ENCODE measurements around the gene QSOX2. TPM values are rescaled to one million over a fixed set of nuclear protein-coding genes. Genes with fewer than 3 reads are reported as not detected.
A peak's percentile ranks its signal among the peaks of the same experiment; 100 is the strongest.

Gene QSOX2
- total RNA-seq, 6 donors from 2014 or later, result 6.9 to 14.8 (median 10.1) TPM

- Histone ChIP-seq H3K4me3 (no peak overlapping the region), H3K27ac (no peak overlapping the region), H3K27me3 (no peaks in the 10 kb centered on the region), H3K4me1 (no peaks in the 10 kb centered on the region), H3K9me3 (no peaks in the 10 kb centered on the region), H3K36me3 (no peaks in the 10 kb centered on the region)
- ATAC-seq (ENCODE audit: low FRiP score in 2 of 2), result no peak
- TF ChIP-seq EP300 (IDR thresholded peaks at IDR 0.05) (no peak), POLR2A (IDR thresholded peaks at IDR 0.05) (no peak), POLR2AphosphoS5 (IDR thresholded peaks at IDR 0.05) (no peak)
- TF ChIP-seq, protein P1, sequence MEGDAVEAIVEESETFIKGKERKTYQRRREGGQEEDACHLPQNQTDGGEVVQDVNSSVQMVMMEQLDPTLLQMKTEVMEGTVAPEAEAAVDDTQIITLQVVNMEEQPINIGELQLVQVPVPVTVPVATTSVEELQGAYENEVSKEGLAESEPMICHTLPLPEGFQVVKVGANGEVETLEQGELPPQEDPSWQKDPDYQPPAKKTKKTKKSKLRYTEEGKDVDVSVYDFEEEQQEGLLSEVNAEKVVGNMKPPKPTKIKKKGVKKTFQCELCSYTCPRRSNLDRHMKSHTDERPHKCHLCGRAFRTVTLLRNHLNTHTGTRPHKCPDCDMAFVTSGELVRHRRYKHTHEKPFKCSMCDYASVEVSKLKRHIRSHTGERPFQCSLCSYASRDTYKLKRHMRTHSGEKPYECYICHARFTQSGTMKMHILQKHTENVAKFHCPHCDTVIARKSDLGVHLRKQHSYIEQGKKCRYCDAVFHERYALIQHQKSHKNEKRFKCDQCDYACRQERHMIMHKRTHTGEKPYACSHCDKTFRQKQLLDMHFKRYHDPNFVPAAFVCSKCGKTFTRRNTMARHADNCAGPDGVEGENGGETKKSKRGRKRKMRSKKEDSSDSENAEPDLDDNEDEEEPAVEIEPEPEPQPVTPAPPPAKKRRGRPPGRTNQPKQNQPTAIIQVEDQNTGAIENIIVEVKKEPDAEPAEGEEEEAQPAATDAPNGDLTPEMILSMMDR (IDR thresholded peaks at IDR 0.05), result no peak
- 93% methylated on average over 6 to 19 of the region's 30 CpGs for WGBS, 2 donors
- peak in 1 of 2 donors; percentile 76 for DNase-seq
These were observed 44.3 kb upstream of the QSOX2 start for GRCh38 chr9:136289651-136290507.

DNA sequence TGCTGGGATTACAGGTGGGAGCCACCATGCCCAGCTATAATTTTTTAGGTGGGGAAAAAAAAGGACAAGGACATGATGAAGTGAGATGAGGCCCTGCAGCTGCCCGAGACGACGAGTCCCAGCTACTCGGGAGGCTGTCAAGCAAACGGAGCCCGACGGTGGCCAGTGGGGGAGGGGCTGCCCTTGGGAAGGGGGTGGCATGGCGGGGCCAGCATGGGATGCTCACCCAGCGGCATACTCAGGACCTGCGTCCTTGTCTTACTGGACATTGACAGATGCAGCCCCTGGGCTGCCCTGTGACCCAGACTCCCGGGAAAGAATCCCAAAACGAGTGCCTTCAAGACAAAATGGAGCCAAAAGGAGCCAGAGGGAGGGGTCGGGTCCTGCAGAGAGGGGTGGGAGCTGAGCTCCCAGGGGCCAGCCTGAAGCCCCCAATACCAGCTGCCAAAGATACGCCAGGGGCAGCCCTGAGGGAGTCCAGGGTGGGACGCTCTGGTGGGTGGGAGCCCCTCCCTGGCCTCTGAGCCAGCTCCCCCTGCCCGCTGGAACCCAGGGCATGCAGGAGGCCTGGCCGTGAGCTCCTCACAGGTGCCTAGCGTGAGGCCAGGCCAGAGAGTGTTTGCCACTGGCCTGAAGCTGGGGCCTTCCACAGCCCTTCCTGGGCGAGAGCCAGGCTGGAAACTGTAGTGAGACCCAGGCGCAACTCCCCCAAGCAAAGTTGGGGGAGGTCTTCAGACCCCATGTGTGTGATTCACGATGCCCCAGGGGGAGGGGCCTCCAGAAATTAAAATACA is 42.5 kb upstream of the QSOX2 start:
- no peaks in the 10 kb centered on the region for H3K27me3 ChIP-seq
- peak in 1 of 2 donors; percentile 61 for DNase-seq
- WGBS, 2 donors, result 41 to 54% methylated on average over 18 to 21 of the region's 21 CpGs

GRCh38 chr9:136286987-136287379 is 41.4 kb upstream of the QSOX2 start:
- H3K4me1 ChIP-seq, result peaks cover 5 to 12% (median 8%) of the 10 kb centered on the region in 4 donors
- H3K9me3 ChIP-seq, result no peaks in the 10 kb centered on the region
- H3K27me3 ChIP-seq, result no peaks in the 10 kb centered on the region
- H3K36me3 ChIP-seq, result no peaks in the 10 kb centered on the region
- ATAC-seq (ENCODE audit: low FRiP score in 2 of 2) (no peak), DNase-seq (no peak)
- no peak overlapping the region for H3K4me3 ChIP-seq
- 83 to 86% methylated on average over 13 of the region's 13 CpGs for WGBS, 2 donors
- TF ChIP-seq, protein P1 (IDR thresholded peaks at IDR 0.05), result no peak
- TF ChIP-seq POLR2AphosphoS5 (IDR thresholded peaks at IDR 0.05), result no peak
- TF ChIP-seq EP300 (IDR thresholded peaks at IDR 0.05), result no peak
- no peak for TF ChIP-seq POLR2A (IDR thresholded peaks at IDR 0.05)
- no peak overlapping the region for H3K27ac ChIP-seq

More for the DNA sequence above, 42.5 kb upstream of the QSOX2 start:
- H3K9me3 ChIP-seq, result no peaks in the 10 kb centered on the region
- H3K4me1 ChIP-seq, result peaks cover 5 to 7% (median 6%) of the 10 kb centered on the region in 4 donors
- H3K4me3 ChIP-seq, result no peak overlapping the region
- no peak overlapping the region for H3K27ac ChIP-seq
- H3K36me3 ChIP-seq, result no peaks in the 10 kb centered on the region
- ATAC-seq (ENCODE audit: low FRiP score in 2 of 2), result no peak
- TF ChIP-seq, protein P1 (IDR thresholded peaks at IDR 0.05), result no peak
- TF ChIP-seq POLR2AphosphoS5 (IDR thresholded peaks at IDR 0.05), result no peak
- TF ChIP-seq EP300 (IDR thresholded peaks at IDR 0.05), result no peak
- TF ChIP-seq POLR2A (IDR thresholded peaks at IDR 0.05), result no peak

DNA sequence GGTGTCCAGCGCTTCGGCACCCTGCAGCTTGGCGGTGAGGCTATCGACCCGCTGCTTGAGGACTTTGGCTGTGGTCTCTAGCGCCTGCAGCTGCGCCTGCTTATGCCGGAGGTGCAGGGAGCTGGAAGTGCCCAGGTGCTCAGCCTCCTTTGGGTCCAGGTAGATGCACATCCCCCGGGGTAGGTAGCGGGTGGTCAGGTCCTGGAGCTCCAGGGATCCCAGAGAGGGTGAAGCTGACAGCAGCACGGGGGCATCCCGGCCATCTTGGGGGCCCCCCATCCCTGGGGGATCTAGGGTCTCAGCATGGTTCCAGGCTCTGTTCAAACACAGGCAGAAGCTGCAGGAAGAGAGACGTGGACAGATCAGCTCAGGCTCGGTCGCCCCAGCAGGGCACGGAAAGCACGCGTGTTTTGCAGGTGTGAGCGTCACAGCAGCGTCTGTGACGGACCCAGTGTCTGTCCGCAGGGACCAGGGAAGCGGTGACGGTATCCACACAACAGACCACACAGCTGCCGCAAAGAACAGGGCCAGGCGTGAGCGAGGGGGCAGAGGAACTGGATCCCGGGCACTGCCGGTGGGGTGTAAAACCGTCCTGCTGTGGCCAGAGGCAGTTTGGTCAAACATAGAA is 40.9 kb upstream of the QSOX2 start:
- Histone ChIP-seq H3K9me3 (no peaks in the 10 kb centered on the region), H3K4me1 (peaks cover 5 to 12% (median 8%) of the 10 kb centered on the region in 4 donors), H3K27ac (no peak overlapping the region), H3K4me3 (no peak overlapping the region), H3K36me3 (no peaks in the 10 kb centered on the region), H3K27me3 (no peaks in the 10 kb centered on the region)
- DNase-seq (peak in 1 of 2 donors; percentile 75), ATAC-seq (ENCODE audit: low FRiP score in 2 of 2) (no peak)
- TF ChIP-seq POLR2AphosphoS5 (IDR thresholded peaks at IDR 0.05), result no peak
- TF ChIP-seq EP300 (IDR thresholded peaks at IDR 0.05), result no peak
- TF ChIP-seq, protein P1 (IDR thresholded peaks at IDR 0.05), result no peak
- no peak for TF ChIP-seq POLR2A (IDR thresholded peaks at IDR 0.05)
- WGBS, 2 donors, result 85 to 87% methylated on average over 19 to 27 of the region's 30 CpGs

Data from upper lobe of left lung (tissue), 6 donors.